HG03066 (cell line): Measurements from ENCODE around the gene PLEKHA8.
A peak's percentile ranks its signal among the peaks of the same experiment; 100 is the strongest.
"Not testable (repeated sequence)": the region's sequence is repeated elsewhere in the genome, so short reads cannot be mapped to it uniquely, and the experiment has no call there.

ENCODE experiments used
- ATAC-seq: cut with Tn5 transposase; IDR thresholded peaks from one replicate; pipeline ENCODE4 v1.9.1; 2021; ENCODE audit warnings: low read depth; ENCODE audit not compliant: unreplicated experiment

Gene PLEKHA8

GRCh38 chr7:30093420-30093952 lies 65.3 kb downstream of the PLEKHA8 start:
- no peak for ATAC-seq

GRCh38 chr7:30098599-30098998 lies 70.4 kb downstream of the PLEKHA8 start:
- ATAC-seq: not testable (repeated sequence)

- no peak for ATAC-seq
Measured at GRCh38 chr7:30102281-30102680, 74.1 kb downstream of the PLEKHA8 start.

GRCh38 chr7:30104157-30104556 lies 75.9 kb downstream of the PLEKHA8 start:
- no peak for ATAC-seq

- no peak for ATAC-seq
Measured at GRCh38 chr7:30112103-30112713, 84.0 kb downstream of the PLEKHA8 start.

GRCh38 chr7:30113144-30113543 lies 84.9 kb downstream of the PLEKHA8 start:
- no peak for ATAC-seq

- no peak for ATAC-seq
Measured at GRCh38 chr7:30114536-30115238, 86.5 kb downstream of the PLEKHA8 start.

- ATAC-seq: no peak
Measured at GRCh38 chr7:30115709-30116297, 87.6 kb downstream of the PLEKHA8 start.

GRCh38 chr7:30116771-30117170 lies 88.6 kb downstream of the PLEKHA8 start:
- ATAC-seq: no peak

- ATAC-seq: no peak
Measured at GRCh38 chr7:30117896-30118295, 89.7 kb downstream of the PLEKHA8 start.

GRCh38 chr7:30119890-30120577 lies 91.8 kb downstream of the PLEKHA8 start:
- no peak for ATAC-seq

- ATAC-seq: no peak
Measured at GRCh38 chr7:30133736-30134610, 105.8 kb downstream of the PLEKHA8 start.

GRCh38 chr7:30134611-30135300 lies 106.5 kb downstream of the PLEKHA8 start, which contains the start of gene MTURN:
Gene MTURN, plus strand, starts transcription at chr7:30134986. Its CDS starts 151 bp downstream, at chr7:30135137.
- ATAC-seq: peak; percentile 85

GRCh38 chr7:30135301-30136116 lies 107.3 kb downstream of the PLEKHA8 start:
- peak; percentile 24 for ATAC-seq

- no peak for ATAC-seq
Measured at GRCh38 chr7:30136117-30136731, 108.0 kb downstream of the PLEKHA8 start.

GRCh38 chr7:30136743-30137485 lies 108.7 kb downstream of the PLEKHA8 start:
- no peak for ATAC-seq

GRCh38 chr7:30139836-30140384 lies 111.7 kb downstream of the PLEKHA8 start:
- no peak for ATAC-seq
